DND-41 (cell line): Measurements from ENCODE around the gene ACVR1C.

Experiments
- EZH2 ChIP-seq: IDR thresholded peaks from 3 replicates; pipeline ENCODE4 v1.6.1; 2012; ENCODE audit warnings: borderline replicate concordance, low read depth, mild to moderate bottlenecking, moderate library complexity, low read length, inconsistent platforms; ENCODE audit not compliant: severe bottlenecking
- TF ChIP-seq, protein P1 (sequence below): IDR thresholded peaks from 2 replicates; pipeline ENCODE4 v1.5.1; 2012; ENCODE audit warnings: borderline replicate concordance, low read length, moderate library complexity, mild to moderate bottlenecking; ENCODE audit not compliant: poor library complexity, severe bottlenecking; ENCODE audit errors: extremely low read depth

GRCh38 chr2:157601807-157602206 lies 26.9 kb downstream of the ACVR1C start:
- TF ChIP-seq, protein P1, sequence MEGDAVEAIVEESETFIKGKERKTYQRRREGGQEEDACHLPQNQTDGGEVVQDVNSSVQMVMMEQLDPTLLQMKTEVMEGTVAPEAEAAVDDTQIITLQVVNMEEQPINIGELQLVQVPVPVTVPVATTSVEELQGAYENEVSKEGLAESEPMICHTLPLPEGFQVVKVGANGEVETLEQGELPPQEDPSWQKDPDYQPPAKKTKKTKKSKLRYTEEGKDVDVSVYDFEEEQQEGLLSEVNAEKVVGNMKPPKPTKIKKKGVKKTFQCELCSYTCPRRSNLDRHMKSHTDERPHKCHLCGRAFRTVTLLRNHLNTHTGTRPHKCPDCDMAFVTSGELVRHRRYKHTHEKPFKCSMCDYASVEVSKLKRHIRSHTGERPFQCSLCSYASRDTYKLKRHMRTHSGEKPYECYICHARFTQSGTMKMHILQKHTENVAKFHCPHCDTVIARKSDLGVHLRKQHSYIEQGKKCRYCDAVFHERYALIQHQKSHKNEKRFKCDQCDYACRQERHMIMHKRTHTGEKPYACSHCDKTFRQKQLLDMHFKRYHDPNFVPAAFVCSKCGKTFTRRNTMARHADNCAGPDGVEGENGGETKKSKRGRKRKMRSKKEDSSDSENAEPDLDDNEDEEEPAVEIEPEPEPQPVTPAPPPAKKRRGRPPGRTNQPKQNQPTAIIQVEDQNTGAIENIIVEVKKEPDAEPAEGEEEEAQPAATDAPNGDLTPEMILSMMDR, result no peak
- no peak for TF ChIP-seq EZH2
